Panc1 (cell line): ENCODE results near the gene ZNF587B. TPM values are rescaled to one million over a fixed set of nuclear protein-coding genes. Genes with fewer than 3 reads are reported as not detected.

Experiments
- ATAC-seq: fragments of 200-7000 bp; cut with Tn5 transposase; 2 replicates; pipeline ENCODE4 v1.9.1; 2020; ENCODE audit warnings: mild to moderate bottlenecking, moderate library complexity
- BruUV-seq: library from RNA; stranded (reverse); fragments of 400-500 nt; replicated peaks from 2 replicates; lab custom pipeline; 2021; lab: Mats Ljungman, UMichigan
- CTCF ChIA-PET: fragments of 300-600 bp; sonication (Branson Sonifier 250); formaldehyde crosslinking; loops from one replicate; lab custom pipeline; 2022; ENCODE audit warnings: antibody characterized with exemption; lab: Charles Lee
- POLR2A ChIA-PET: fragments of 300-600 bp; sonication (Branson Sonifier 250); formaldehyde crosslinking; loops from one replicate; lab custom pipeline; 2022; ENCODE audit warnings: antibody characterized with exemption; lab: Charles Lee
- DNase-seq: peaks from one replicate; pipeline ENCODE4 v3.0.0-alpha.2; 2010; ENCODE audit warnings: low read depth, low spot score
- H3K27ac ChIP-seq: 2 replicates; pipeline ENCODE4 v1.5.1; 2011; ENCODE audit warnings: mild to moderate bottlenecking, low read length, inconsistent platforms
- H3K27me3 ChIP-seq: fragments of 200-500 bp; sonication (Bioruptor generic); 2 replicates; pipeline ENCODE4 v1.6.0; 2014; ENCODE audit warnings: low read length, inconsistent platforms; ENCODE audit not compliant: control insufficient read depth, insufficient read depth
- H3K36me3 ChIP-seq: fragments of 200-500 bp; sonication (Bioruptor generic); 2 replicates; pipeline ENCODE4 v1.5.1; 2014; ENCODE audit warnings: inconsistent platforms, mild to moderate bottlenecking, low read length, moderate library complexity; ENCODE audit not compliant: control insufficient read depth, insufficient read depth
- H3K4me1 ChIP-seq: 2 replicates; pipeline ENCODE4 v1.5.1; 2011; ENCODE audit warnings: inconsistent platforms, mild to moderate bottlenecking, low read length, moderate library complexity; ENCODE audit not compliant: control insufficient read depth, insufficient read depth
- H3K4me3 ChIP-seq, 2 experiments: 2 replicates each; pipeline ENCODE4 v1.5.1; 2011 to 2012; ENCODE audit warnings: low read depth in 2 of 2, low read length in 2 of 2, mild to moderate bottlenecking in 2 of 2, inconsistent platforms in 1 of 2, moderate library complexity in 1 of 2
- H3K9me3 ChIP-seq: fragments of 200-500 bp; sonication (Bioruptor generic); 2 replicates; pipeline ENCODE4 v1.5.1; 2014; ENCODE audit warnings: low read depth, mild to moderate bottlenecking, inconsistent platforms, low read length, moderate library complexity; ENCODE audit not compliant: control insufficient read depth, insufficient read depth
- CTCF ChIP-seq: fragments of 450-650 bp; IDR thresholded peaks from 2 replicates; pipeline ENCODE4 v1.5.1; 2017; ENCODE audit warnings: mild to moderate bottlenecking
- POLR2AphosphoS5 ChIP-seq: IDR thresholded peaks from 2 replicates; pipeline ENCODE4 v1.6.1; 2012; ENCODE audit warnings: mild to moderate bottlenecking, low read depth, low read length, moderate library complexity
- REST ChIP-seq, 2 experiments: IDR thresholded peaks; 2 replicates each; pipeline ENCODE4 v1.6.1; 2011 to 2012; ENCODE audit warnings: low read depth in 2 of 2, control low read depth in 1 of 2, low read length in 1 of 2, mild to moderate bottlenecking in 1 of 2, moderate library complexity in 1 of 2; ENCODE audit not compliant: insufficient read depth in 1 of 2
- SIN3A ChIP-seq: IDR thresholded peaks from 2 replicates; pipeline ENCODE4 v1.6.1; 2012; ENCODE audit warnings: low read depth, mild to moderate bottlenecking, low read length, moderate library complexity, borderline replicate concordance; ENCODE audit not compliant: insufficient read depth
- TCF7L2 ChIP-seq: IDR thresholded peaks from 2 replicates; pipeline ENCODE4 v1.6.1; 2011; ENCODE audit warnings: mild to moderate bottlenecking, low read depth, low read length, inconsistent platforms
- in situ Hi-C: cut with HindIII; loops from 2 replicates; pipeline ENCODE4 v1.10.0; 2016; ENCODE audit warnings: low sequenced_read_pairs, low pct_unique_long_range_greater_than_20kb
- intact Hi-C: fragments of 100-400 bp; cut with micrococcal nuclease; formaldehyde crosslinking; loops from one replicate; pipeline ENCODE4 v1.10.0; 2022; ENCODE audit not compliant: unreplicated experiment
- total RNA-seq: library from RNA; stranded (reverse); gene quantifications from one replicate; pipeline ENCODE4 v1.2.1, GENCODE V29; 2021; ENCODE audit not compliant: unreplicated experiment

Gene ZNF587B
- total RNA-seq, 1 experiment from 2014 or later = 17.6 TPM

GRCh38 chr19:57886046-57886445 is 55.9 kb downstream of the ZNF587B start:
- POLR2A ChIA-PET = no interaction called here
- DNase-seq (no peak), ATAC-seq (no peak)
- in situ Hi-C loops = no loop called here
- Histone ChIP-seq H3K4me3 (no peak overlapping the region), H3K27ac (no peak overlapping the region), H3K9me3 (no peaks in the 10 kb centered on the region; the same call in 1 of the 2 replicates), H3K27me3 (no peaks in the 10 kb centered on the region), H3K4me1 (no peaks in the 10 kb centered on the region), H3K36me3 (no peaks in the 10 kb centered on the region)
- intact Hi-C loops = no loop called here
- CTCF ChIA-PET = no interaction called here
- no TSS peak for BruUV-seq
- TF ChIP-seq CTCF (no peak), TCF7L2 (no peak), SIN3A (no peak), REST (IDR thresholded peaks at IDR 0.05; ENCODE audit: insufficient read depth in 1 of 2, low read depth in 2 of 2, low read length in 1 of 2) (no peak), POLR2AphosphoS5 (no peak)

- no peaks in the 10 kb centered on the region; the same call in 1 of the 2 replicates for H3K9me3 ChIP-seq
- TF ChIP-seq POLR2AphosphoS5 (no peak), SIN3A (no peak), CTCF (no peak), TCF7L2 (no peak), REST (IDR thresholded peaks at IDR 0.05; ENCODE audit: insufficient read depth in 1 of 2, low read depth in 2 of 2, low read length in 1 of 2) (no peak)
- CTCF ChIA-PET = no interaction called here
- H3K36me3 ChIP-seq = no peaks in the 10 kb centered on the region
- POLR2A ChIA-PET = no interaction called here
- BruUV-seq = TSS peak; percentile 39
- ATAC-seq (no peak), DNase-seq (no peak)
- H3K4me1 ChIP-seq = no peaks in the 10 kb centered on the region
- no peaks in the 10 kb centered on the region for H3K27me3 ChIP-seq
- in situ Hi-C loops (no loop called here), intact Hi-C loops (no loop called here)
- no peak overlapping the region for H3K4me3 ChIP-seq
- no peak overlapping the region for H3K27ac ChIP-seq
These were observed 57.3 kb downstream of the ZNF587B start for GRCh38 chr19:57887195-57887941.
